HG02970 (cell line): ENCODE measurements around the gene SYT1.
"Not testable (repeated sequence)": the region's sequence is repeated elsewhere in the genome, so short reads cannot be mapped to it uniquely, and the experiment has no call there.

Source experiments
- ATAC-seq: cut with Tn5 transposase; IDR thresholded peaks from one replicate; pipeline ENCODE4 v1.9.1; 2021; ENCODE audit warnings: mild to moderate bottlenecking, moderate library complexity, moderate number of reproducible peaks; ENCODE audit not compliant: unreplicated experiment, low FRiP score

The SYT1 gene

DNA sequence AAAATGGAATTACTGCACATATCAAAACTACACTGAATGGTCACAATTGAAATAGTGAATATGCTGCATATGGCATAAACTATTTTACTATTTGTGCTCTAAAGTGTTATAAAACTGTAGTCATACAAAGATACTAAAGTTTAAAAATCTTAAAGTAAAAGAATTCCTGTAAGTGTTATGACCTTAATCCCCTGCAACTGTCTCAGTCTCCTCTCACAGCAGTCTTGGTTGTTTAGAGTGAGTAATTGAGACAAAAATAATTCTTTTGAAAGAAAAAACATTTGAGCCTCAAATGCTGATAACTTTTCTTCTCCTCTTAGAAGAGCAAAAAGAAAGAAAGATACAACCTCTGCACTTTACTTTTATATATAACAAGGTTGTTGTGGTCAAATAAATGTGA, 99.9 kb downstream of the SYT1 start:
- no peak for ATAC-seq

DNA sequence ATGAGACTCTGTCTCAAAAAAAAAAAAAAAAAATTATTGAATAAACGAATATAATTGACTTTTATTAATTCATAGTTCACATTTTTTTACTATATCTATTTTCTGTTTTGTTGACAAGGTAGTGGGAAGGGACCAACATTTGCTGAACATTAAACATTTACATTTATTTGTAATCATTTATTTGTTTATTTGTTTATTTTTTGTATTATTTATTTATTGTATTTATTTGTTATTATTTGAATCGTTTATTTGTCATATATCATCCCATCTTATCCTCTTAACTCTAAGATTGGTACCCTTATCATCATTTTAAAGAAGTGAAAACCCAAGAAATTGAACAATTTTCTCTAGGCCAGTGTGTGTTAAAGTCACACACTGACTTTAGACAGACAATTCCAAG, 101.5 kb downstream of the SYT1 start:
- ATAC-seq, result no peak

- ATAC-seq, result no peak
Observed at GRCh38 chr12:78966926-78967325, 102.4 kb downstream of the SYT1 start.

GRCh38 chr12:78968226-78968625, 103.7 kb downstream of the SYT1 start:
- ATAC-seq, result no peak

DNA sequence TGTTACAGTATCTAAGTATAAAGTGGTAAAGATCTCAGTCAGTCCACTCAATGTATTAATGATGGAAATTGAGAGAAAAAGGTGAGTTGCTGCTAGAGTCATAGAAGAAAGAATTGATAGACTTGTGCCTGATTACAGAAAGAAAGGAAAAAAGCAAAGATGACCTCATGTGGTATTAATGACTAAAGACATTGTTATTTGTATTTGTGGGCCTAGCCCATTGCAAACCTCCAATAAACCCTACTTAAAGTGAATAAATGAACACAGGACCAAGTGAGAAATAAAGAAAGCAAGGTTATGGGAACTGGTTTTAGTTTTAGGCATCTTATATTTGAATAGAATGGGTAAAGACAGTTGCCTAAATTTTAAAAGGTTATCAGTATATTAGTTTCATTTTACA, 105.5 kb downstream of the SYT1 start:
- no peak for ATAC-seq

DNA sequence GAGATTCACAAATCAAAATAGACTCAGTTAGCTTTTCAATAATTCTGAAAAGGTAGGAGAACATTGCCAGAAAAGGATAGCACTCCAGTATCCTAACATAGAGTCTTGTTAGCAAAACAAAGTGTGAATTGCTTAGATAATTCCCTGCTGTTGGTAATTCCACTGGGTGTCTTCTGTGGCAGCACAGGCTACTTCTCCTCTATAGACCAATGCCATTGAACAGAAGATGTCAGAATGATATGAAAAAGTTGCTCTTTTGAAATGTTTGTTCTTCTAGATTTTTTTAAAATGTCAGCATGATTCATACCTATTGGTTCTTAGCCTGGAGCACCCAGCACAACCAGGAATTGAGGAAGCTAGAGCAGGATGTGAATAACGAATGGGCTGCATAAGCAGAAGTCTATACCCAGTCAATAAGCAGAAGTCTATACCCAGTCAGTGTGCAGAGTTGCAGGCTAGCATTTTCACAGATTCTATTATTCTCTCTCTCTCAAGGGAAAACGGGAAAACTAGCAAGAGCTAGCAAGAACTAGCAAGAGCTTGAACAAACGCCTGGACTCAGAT, 112.8 kb downstream of the SYT1 start:
- ATAC-seq, result no peak

- no peak for ATAC-seq
Observed at GRCh38 chr12:78994168-78994791, 129.7 kb downstream of the SYT1 start.

DNA sequence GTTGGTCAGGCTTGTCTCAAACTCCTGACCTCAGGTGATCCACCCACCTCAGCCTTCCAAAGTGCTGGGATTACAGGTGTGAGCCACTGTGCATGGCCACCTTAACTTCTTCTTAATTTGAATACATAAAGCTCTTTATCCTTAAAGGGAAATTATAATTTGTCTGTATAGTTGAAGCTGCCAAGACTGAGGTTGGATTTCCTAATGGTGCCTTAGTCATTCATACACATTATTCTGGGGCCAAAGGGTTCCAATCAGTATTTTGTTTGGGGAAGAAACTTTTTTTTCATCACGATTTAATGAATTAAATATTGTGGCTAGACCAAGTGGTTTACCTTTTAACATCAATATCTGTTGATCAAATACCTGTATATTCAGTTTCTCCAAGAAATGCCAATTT, 135.9 kb downstream of the SYT1 start:
- no peak for ATAC-seq

DNA sequence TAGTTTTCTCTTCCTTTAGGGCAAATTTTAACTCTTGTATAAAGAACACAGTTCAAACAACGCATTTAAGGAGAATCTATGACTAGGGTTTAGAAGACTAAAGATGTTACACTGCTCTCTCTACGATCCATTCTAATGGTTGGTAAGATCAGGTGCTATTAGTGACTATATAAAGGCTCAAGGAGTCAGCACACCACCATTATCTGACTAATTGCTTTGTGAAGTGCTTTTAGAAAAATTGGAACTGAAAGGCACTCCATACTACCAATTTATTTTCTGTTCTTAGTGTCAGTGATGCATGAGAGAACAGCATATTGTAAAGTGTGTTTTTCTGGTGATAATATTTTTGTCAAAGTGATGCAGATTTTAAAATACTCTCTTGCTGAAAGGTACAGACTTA, 136.8 kb downstream of the SYT1 start:
- no peak for ATAC-seq

GRCh38 chr12:79006306-79006705, 141.7 kb downstream of the SYT1 start:
- ATAC-seq, result no peak

DNA sequence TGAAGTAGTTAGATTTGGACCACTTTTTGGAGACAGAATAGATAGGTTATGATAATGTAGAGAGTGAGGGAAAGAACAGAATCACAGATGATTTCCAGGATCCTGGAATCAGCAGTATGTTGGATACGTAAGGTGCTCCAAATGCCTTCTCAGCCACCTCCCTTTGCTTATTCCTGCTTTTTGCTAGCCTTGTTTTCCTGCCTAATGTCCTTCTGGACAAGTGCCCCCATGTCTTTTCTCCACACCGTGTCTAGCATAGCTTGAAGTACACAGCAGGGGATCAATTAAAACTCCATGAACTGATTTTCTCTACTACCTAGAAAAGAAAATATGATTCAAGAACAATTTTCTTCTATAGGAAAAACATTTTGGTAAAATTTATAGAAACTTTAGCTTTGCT, 144.0 kb downstream of the SYT1 start:
- ATAC-seq, result no peak

DNA sequence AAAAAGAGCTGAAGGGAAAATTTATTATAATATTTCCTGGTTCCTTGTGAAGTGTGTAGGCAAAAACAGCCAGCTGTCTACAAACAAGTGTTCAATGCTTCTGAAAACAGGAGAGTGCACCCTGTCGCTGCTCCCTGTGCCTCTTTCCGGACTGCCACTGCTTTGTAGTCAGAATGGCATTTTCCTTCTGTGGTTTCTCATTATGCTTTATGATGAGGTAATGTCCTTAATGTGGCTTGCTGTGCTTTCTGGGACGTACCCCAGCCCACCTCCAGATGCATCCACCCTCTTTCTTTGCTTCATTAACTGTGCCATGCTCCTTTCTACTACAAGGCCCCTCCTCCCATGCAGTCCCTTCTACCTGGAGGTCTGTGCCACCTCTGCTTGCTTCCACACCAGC, 148.1 kb downstream of the SYT1 start:
- no peak for ATAC-seq

- no peak for ATAC-seq
Observed at GRCh38 chr12:79016181-79016580, 151.6 kb downstream of the SYT1 start.

GRCh38 chr12:79019672-79020071, 155.1 kb downstream of the SYT1 start:
- peak; percentile 57 for ATAC-seq

- ATAC-seq, result no peak
Observed at GRCh38 chr12:79020106-79020505, 155.5 kb downstream of the SYT1 start.

DNA sequence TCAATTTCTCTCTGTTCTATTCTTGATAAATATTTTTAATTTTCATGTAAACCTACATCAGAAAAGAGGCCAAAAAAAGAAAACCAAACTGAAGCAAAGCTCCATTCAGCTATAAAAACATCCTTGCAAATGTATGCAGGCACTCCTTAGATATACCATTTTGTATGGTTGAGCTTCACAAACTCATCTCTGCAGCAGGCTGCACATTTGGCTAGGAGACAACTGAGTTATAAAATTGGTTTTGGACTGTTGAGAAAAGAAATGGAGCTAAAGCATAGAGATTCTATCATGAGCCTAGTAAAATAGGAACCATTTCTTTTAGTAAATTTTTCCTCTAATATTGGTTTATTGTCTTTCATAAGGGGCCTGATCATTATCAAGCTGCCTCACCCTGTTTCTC, 156.4 kb downstream of the SYT1 start:
- no peak for ATAC-seq

DNA sequence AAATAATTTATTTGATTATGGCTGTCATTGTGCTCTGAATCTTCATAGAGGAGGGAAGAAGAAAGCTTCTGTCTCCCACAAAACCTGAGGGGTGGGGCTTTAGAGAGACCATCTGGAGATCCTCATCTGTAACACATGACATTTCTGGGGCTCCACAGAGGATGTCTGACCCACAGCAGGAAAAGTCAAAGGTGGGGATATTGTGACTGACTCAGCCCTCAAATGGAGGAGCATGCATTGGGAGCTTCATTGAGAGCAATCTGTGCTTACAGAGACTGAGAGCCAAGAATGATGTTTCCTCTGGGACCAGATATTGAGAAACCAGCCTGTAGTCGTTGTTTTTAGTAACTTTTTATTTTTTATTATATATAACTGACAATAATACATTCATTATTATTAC, 158.7 kb downstream of the SYT1 start:
- ATAC-seq, result no peak

- no peak for ATAC-seq
Observed at GRCh38 chr12:79023784-79024183, 159.2 kb downstream of the SYT1 start.

GRCh38 chr12:79033788-79034187, 169.2 kb downstream of the SYT1 start:
- ATAC-seq, result no peak

DNA sequence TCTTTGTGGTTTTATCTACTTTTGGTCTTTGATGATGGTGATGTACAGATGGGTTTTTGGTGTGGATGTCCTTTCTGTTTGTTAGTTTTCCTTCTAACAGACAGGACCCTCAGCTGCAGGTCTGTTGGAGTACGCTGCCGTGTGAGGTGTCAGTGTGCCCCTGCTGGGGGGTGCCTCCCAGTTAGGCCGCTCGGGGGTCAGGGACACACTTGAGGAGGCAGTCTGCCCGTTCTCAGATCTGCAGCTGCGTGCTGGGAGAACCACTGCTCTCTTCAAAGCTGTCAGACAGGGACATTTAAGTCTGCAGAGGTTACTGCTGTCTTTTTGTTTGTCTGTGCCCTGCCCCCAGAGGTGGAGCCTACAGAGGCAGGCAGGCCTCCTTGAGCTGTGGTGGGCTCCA, 180.2 kb downstream of the SYT1 start:
- not testable (repeated sequence) for ATAC-seq

DNA sequence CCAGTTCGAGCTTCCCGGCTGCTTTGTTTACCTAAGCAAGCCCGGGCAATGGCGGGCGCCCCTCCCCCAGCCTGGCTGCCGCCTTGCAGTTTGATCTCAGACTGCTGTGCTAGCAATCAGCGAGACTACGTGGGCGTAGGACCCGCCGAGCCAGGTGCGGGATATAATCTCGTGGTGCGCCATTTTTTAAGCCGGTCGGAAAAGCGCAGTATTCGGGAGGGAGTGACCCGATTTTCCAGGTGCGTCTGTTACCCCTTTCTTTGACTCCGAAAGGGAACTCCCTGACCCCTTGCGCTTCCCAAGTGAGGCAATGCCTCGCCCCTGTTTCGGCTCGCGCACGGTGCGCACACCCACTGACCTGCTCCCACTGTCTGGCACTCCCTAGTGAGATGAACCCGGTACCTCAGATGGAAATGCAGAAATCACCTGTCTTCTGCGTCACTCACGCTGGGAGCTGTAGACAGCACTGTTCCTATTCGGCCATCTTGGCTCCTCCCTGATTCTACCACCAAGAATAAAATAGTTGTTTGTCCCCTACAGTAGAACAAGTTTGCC, 180.7 kb downstream of the SYT1 start:
- not testable (repeated sequence) for ATAC-seq

- no peak for ATAC-seq
Observed at GRCh38 chr12:79046021-79046420, 181.4 kb downstream of the SYT1 start.
